ENCODE data around the gene CNKSR3.

Gene CNKSR3

DNA sequence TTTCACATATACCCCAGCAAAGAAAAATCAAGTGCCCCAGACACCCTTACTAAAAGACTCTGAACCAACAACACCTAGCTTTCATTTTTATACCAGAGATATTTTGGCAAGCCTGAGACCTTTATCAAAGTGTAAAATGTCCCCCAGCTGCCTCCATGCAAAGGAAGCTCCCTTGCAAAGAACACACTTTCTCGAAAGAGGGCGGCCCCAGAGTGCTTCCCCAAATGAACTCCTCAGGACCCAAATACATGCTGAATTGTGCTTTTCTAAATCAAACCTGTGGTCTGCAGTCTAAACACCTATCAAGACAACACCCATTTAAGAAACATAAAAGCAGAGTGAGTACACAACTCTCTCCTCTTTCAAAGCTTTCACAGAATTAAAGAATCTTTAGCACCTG is 154.4 kb downstream of the CNKSR3 start:
- in situ Hi-C loops (cut with MboI; ENCODE audit: low pct_unique_long_range_greater_than_20kb, low sequenced_read_pairs, unreplicated experiment) = no loop called here
- no peak for DNase-seq (ENCODE audit: low spot score)

DNA sequence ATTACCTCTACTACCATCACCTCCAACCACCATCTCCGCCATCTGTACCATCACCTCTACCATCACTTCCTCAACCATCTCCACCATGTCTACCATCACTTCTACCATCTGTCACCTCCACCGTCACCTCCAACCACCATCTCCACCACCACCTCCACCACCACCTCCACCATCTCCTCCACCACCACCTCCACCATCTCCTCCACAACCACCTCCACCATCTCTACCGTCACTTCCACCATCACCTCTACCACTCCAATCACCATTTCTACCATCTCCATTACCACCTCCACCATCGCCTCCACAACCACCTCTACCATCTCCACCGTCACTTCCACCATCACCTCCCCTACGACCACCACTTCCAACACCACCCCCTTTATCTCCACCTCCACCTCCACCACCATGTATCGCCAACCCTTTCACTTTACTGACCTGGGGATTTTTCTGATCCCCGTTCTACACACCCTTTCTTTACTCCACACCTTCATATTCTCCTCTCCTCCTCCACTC is 156.2 kb downstream of the CNKSR3 start:
- in situ Hi-C loops (cut with MboI; ENCODE audit: low pct_unique_long_range_greater_than_20kb, low sequenced_read_pairs, unreplicated experiment) = no loop called here

More for the DNA sequence above, 154.4 kb downstream of the CNKSR3 start:
- TF ChIP-seq, protein P1, sequence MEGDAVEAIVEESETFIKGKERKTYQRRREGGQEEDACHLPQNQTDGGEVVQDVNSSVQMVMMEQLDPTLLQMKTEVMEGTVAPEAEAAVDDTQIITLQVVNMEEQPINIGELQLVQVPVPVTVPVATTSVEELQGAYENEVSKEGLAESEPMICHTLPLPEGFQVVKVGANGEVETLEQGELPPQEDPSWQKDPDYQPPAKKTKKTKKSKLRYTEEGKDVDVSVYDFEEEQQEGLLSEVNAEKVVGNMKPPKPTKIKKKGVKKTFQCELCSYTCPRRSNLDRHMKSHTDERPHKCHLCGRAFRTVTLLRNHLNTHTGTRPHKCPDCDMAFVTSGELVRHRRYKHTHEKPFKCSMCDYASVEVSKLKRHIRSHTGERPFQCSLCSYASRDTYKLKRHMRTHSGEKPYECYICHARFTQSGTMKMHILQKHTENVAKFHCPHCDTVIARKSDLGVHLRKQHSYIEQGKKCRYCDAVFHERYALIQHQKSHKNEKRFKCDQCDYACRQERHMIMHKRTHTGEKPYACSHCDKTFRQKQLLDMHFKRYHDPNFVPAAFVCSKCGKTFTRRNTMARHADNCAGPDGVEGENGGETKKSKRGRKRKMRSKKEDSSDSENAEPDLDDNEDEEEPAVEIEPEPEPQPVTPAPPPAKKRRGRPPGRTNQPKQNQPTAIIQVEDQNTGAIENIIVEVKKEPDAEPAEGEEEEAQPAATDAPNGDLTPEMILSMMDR (IDR thresholded peaks at IDR 0.05; ENCODE audit: extremely low read depth, insufficient read depth, missing control alignments) = no peak

DNA sequence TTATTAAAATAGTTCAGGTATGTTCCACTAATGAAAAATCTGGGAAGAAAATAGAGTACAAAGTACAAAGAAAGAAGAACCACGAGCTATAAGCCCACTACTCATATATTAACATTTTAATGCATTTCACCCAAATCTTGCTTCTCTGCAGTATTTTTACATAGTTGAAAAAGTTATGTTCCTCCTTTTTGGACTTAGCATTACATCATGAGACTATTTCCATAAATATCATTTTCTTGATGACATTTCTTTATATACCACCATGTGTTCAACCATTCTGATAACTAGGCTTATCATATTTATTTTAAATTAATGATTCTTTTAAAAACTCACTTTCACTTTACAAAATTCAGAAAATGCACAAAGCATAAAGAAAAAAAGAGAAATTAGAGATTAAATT is 156.9 kb downstream of the CNKSR3 start:
- DNase-seq (ENCODE audit: low spot score) = no peak
- TF ChIP-seq, protein P1 (IDR thresholded peaks at IDR 0.05; ENCODE audit: extremely low read depth, insufficient read depth, missing control alignments) = no peak
- in situ Hi-C loops (cut with MboI; ENCODE audit: low pct_unique_long_range_greater_than_20kb, low sequenced_read_pairs, unreplicated experiment) = no loop called here

More for the DNA sequence above, 156.2 kb downstream of the CNKSR3 start:
- TF ChIP-seq, protein P1 (IDR thresholded peaks at IDR 0.05; ENCODE audit: extremely low read depth, insufficient read depth, missing control alignments) = no peak
- no peak for DNase-seq (ENCODE audit: low spot score)

DNA sequence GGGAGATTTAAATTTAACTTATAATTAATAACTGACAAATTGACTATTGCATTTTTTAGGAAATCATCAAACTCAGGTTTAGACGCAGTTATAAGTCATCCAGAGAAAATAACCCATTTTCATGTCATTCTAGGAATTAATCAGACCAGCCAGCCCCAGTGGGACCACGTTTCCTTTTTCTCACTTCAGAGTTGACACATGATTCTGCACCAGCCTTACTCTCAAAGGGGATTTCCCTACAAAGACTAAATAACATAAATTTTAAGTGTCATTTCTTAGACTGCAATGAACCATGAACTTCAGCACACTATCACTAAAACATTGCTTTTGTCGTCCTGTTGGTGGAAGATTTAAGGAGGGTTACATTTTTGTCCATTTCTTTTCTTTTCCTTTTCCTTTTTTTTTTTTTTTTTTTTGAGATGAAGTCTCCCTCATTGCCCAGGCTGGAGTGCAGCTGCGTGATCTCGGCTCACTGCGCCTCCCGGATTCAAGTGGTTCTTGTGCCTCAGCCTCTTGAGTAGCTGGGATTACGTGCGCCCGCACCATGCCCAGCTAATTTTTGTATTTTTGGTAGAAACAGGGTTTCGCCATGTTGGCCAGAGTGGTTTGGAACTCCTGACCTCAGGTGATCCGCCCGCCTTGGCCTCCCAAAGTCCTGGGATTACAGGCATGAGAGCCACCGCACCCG is 157.4 kb downstream of the CNKSR3 start:
- in situ Hi-C loops (cut with MboI; ENCODE audit: low pct_unique_long_range_greater_than_20kb, low sequenced_read_pairs, unreplicated experiment) = no loop called here
- peak; percentile 73 for DNase-seq (ENCODE audit: low spot score)
- TF ChIP-seq, protein P1 (IDR thresholded peaks at IDR 0.05; ENCODE audit: extremely low read depth, insufficient read depth, missing control alignments) = no peak

DNA sequence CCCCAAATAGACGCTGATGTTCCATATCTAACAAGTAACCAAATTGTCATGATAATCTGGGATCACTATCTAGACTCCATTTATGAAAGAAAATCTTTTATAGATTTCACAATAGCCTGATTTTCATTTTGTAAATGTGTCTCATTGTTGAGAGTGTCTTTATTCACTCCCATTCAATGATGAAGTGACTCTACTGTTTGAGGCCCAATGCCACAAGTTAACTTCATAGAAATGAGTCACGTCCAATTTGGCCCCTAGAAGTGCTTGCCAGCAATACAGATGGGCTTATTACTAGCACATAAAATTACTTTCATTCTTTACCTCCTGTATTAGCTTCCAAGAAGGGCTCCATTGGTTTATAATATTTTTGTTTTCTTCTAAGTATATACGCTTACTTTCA is 160.2 kb downstream of the CNKSR3 start:
- DNase-seq (ENCODE audit: low spot score) = no peak
- TF ChIP-seq, protein P1 (IDR thresholded peaks at IDR 0.05; ENCODE audit: extremely low read depth, insufficient read depth, missing control alignments) = no peak
- in situ Hi-C loops (cut with MboI; ENCODE audit: low pct_unique_long_range_greater_than_20kb, low sequenced_read_pairs, unreplicated experiment) = no loop called here

DNA sequence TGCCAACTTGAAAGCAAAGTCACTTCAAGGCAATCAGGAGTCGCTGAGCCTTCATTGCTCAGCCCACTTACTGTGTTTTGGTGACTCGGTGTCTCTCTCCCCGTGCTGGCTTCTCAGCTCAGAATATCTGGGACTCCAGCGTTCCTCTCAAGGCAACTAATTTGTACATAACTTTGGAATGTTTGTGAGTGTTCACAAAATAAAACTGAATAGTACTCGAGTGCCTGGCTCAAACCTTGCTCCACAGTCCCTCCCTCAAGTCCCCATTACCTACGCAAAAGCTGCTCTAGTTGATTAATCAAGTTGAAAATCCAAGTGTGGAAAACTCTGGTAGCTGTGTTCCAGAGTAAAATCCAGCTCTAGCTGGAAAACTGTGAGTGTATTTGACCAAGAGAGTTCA is 162.5 kb downstream of the CNKSR3 start:
- in situ Hi-C loops (cut with MboI; ENCODE audit: low pct_unique_long_range_greater_than_20kb, low sequenced_read_pairs, unreplicated experiment) = no loop called here
- no peak for DNase-seq (ENCODE audit: low spot score)
- TF ChIP-seq, protein P1 (IDR thresholded peaks at IDR 0.05; ENCODE audit: extremely low read depth, insufficient read depth, missing control alignments) = no peak

Measured in GM13977 (cell line).